HepG2 (cell line): ENCODE results near the gene ADCY10. TPM values are rescaled to one million over a fixed set of nuclear protein-coding genes. Genes with fewer than 3 reads are reported as not detected.
A peak's percentile ranks its signal among the peaks of the same experiment; 100 is the strongest.

Source experiments
- E2F2 ChIP-seq: sonication (generic); formaldehyde crosslinking; IDR thresholded peaks from 2 replicates; pipeline ENCODE4 v1.4.0; 2020; ENCODE audit warnings: missing genetic modification reagents, borderline replicate concordance
- FOXA1 ChIP-seq, 2 experiments: fragments of 450-650 bp in 1 of 2; sonication (generic) in 1 of 2; formaldehyde crosslinking in 1 of 2; IDR thresholded peaks; 2 replicates each; pipeline versions ENCODE4 v1.4.0 to v1.6.1; 2016 to 2020; ENCODE audit warnings: missing genetic modification reagents in 1 of 2
- HMG20A ChIP-seq: IDR thresholded peaks from 2 replicates; pipeline ENCODE4 v1.6.1; 2016; ENCODE audit warnings: borderline replicate concordance
- TBX3 ChIP-seq: fragments of 450-650 bp; IDR thresholded peaks from 2 replicates; pipeline ENCODE4 v1.6.1; 2017; ENCODE audit warnings: antibody characterized with exemption, mild to moderate bottlenecking, inconsistent platforms, borderline replicate concordance
- ZBTB33 ChIP-seq: sonication (generic); formaldehyde crosslinking; IDR thresholded peaks from 2 replicates; pipeline ENCODE4 v1.4.0; 2020; ENCODE audit warnings: missing genetic modification reagents
- ZBTB40 ChIP-seq, 2 experiments: fragments of 450-650 bp in 1 of 2; sonication (generic) in 1 of 2; formaldehyde crosslinking in 1 of 2; IDR thresholded peaks; 2 replicates each; pipeline versions ENCODE4 v1.6.1 to v1.8.0; 2016 to 2022; ENCODE audit warnings: antibody characterized with exemption in 1 of 2, mild to moderate bottlenecking in 1 of 2, missing genetic modification reagents in 1 of 2
- ZNF282 ChIP-seq: fragments of 450-650 bp; IDR thresholded peaks from 2 replicates; pipeline ENCODE4 v1.6.1; 2018; ENCODE audit not compliant: partially characterized antibody
- ZNF33B ChIP-seq: sonication (generic); formaldehyde crosslinking; IDR thresholded peaks from 2 replicates; pipeline ENCODE4 v1.5.1; 2020; ENCODE audit warnings: mild to moderate bottlenecking, missing genetic modification reagents
- ZNF432 ChIP-seq: sonication (generic); formaldehyde crosslinking; IDR thresholded peaks from 2 replicates; pipeline ENCODE4 v1.5.0; 2020; ENCODE audit warnings: missing genetic modification reagents, mild to moderate bottlenecking, borderline replicate concordance
- ZNF782 ChIP-seq: sonication (generic); formaldehyde crosslinking; IDR thresholded peaks from 2 replicates; pipeline ENCODE4 v1.4.0; 2020; ENCODE audit warnings: missing genetic modification reagents, mild to moderate bottlenecking, borderline replicate concordance
- ZNF788 ChIP-seq: sonication (generic); formaldehyde crosslinking; IDR thresholded peaks from 2 replicates; pipeline ENCODE4 v1.5.0; 2020; ENCODE audit warnings: mild to moderate bottlenecking, missing genetic modification reagents, borderline replicate concordance
- ZXDC ChIP-seq: sonication (generic); formaldehyde crosslinking; IDR thresholded peaks from 2 replicates; pipeline ENCODE4 v1.5.0; 2020; ENCODE audit warnings: mild to moderate bottlenecking, missing genetic modification reagents
- polyA plus RNA-seq, 8 experiments: library from polyadenylated mRNA; depleted of rRNA in 3 of 8; stranded (reverse) in 7 of 8; unstranded in 1 of 8; fragments of >200 nt; fragmentation: Illumina TruSeq in 4 of 8; extraction: Trizol in 4 of 8; gene quantifications; 2 replicates each; pipeline versions ENCODE4 v1.2.1 to v1.2.3, GENCODE V29; 2011 to 2016; ENCODE audit warnings: low read depth in 4 of 8, missing spikeins in 1 of 8, mixed read lengths in 1 of 8; ENCODE audit not compliant: insufficient read depth in 1 of 8
- total RNA-seq, 5 experiments: library from RNA; depleted of rRNA; stranded (reverse); fragments of >200 nt; fragmentation: Illumina TruSeq; extraction: Trizol; gene quantifications; 2 replicates each; pipeline ENCODE4 v1.2.3, GENCODE V29; 2016; ENCODE audit warnings: low read depth in 1 of 5

The ADCY10 gene
- total and polyA plus RNA-seq, 2 of the 13 experiments (the other 11 are each of a cell fraction or from before 2014, with no cell fraction given), result 0.02 to 0.03 TPM

GRCh38 chr1:167935216-167936067 lies 21.5 kb upstream of the ADCY10 start (continued):
- TF ChIP-seq ZBTB40 (IDR thresholded peaks at IDR 0.05), result no peak
- no peak; the same call in 1 of the 2 replicates for TF ChIP-seq ZBTB40 (CRISPR knock-in tag; IDR thresholded peaks at IDR 0.05)
- no peak for TF ChIP-seq ZNF432
- no peak; the same call in 1 of the 2 replicates for TF ChIP-seq ZNF782 (CRISPR knock-in tag)
- TF ChIP-seq ZNF788 (CRISPR knock-in tag), result peak; percentile 57; the same call in 1 of the 2 replicates
- no peak for TF ChIP-seq ZXDC (CRISPR knock-in tag)
- TF ChIP-seq FOXA1 (IDR thresholded peaks at IDR 0.05), result no peak
- no peak for TF ChIP-seq FOXA1 (CRISPR knock-in tag; IDR thresholded peaks at IDR 0.05)
- TF ChIP-seq ZNF282, result no peak
- no peak for TF ChIP-seq TBX3
- TF ChIP-seq HMG20A (CRISPR knock-in tag), result no peak
- TF ChIP-seq ZNF33B, result peak; percentile 40; the same call in 1 of the 2 replicates
- TF ChIP-seq E2F2, result peak; percentile 79; the same call in 1 of the 2 replicates
- no peak for TF ChIP-seq ZBTB33 (CRISPR knock-in tag)
